ENCODE data around the gene RASGRP4.

- no peak for TF ChIP-seq EZH2 (IDR thresholded peaks at IDR 0.05; ENCODE audit: insufficient read depth, poor library complexity, severe bottlenecking)
- TF ChIP-seq EZH2phosphoT487 (IDR thresholded peaks at IDR 0.05; ENCODE audit: insufficient read depth, low read depth) = no peak
Measured at GRCh38 chr19:38421856-38422255, 4.2 kb downstream of the RASGRP4 start.

Data from GM23248 (cell line).